Measurements from ENCODE around the gene ARL8B. TPM values are rescaled to one million over a fixed set of nuclear protein-coding genes. Genes with fewer than 3 reads are reported as not detected.
A peak's percentile ranks its signal among the peaks of the same experiment; 100 is the strongest.

ARL8B gene
- total RNA-seq, 6 donors from 2014 or later, result 34.7 to 117 (median 74.2) TPM

DNA sequence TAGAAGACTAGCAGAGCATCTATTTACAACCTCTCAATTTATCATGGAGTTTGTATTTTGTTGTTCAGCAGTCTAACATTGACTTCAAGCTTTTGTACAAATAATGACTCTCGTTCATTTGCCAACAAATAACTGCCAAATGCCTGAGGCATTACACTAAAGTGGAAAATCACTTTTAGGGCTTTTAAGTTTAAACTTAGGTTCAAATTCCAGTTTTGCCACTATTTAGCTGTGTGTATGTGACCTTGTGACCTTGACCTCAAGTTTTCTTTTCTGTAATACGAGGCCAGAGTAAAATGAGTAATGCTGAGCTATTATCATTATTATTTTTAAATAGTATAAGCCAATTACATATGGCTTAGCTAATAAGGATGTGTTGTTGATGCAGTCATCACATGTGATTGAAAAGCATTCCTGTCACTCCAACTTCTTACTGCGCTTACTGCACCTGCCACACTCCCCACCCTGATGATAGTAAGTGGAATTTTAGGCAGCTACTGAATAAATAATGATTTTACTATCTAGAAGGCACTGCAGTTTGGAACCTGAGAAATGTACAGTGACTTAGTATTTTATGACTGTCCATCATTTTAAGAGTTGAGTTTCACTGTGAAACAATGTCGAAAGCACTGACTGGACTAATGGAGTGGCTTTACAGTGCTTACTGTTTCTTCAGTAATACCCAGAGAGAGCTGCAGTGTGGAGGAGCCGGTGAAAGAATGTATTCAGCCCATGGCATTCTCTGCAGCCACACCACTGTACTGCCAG is 16.3 kb downstream of the ARL8B start:
- 45 to 49% methylated on average over 5 of the region's 5 CpGs for WGBS, 2 donors
- H3K9me3 ChIP-seq, result no peaks in the 10 kb centered on the region
- TF ChIP-seq POLR2AphosphoS5 (IDR thresholded peaks at IDR 0.05) (no peak), EP300 (IDR thresholded peaks at IDR 0.05) (no peak), POLR2A (IDR thresholded peaks at IDR 0.05) (no peak)
- TF ChIP-seq, protein P1, sequence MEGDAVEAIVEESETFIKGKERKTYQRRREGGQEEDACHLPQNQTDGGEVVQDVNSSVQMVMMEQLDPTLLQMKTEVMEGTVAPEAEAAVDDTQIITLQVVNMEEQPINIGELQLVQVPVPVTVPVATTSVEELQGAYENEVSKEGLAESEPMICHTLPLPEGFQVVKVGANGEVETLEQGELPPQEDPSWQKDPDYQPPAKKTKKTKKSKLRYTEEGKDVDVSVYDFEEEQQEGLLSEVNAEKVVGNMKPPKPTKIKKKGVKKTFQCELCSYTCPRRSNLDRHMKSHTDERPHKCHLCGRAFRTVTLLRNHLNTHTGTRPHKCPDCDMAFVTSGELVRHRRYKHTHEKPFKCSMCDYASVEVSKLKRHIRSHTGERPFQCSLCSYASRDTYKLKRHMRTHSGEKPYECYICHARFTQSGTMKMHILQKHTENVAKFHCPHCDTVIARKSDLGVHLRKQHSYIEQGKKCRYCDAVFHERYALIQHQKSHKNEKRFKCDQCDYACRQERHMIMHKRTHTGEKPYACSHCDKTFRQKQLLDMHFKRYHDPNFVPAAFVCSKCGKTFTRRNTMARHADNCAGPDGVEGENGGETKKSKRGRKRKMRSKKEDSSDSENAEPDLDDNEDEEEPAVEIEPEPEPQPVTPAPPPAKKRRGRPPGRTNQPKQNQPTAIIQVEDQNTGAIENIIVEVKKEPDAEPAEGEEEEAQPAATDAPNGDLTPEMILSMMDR (IDR thresholded peaks at IDR 0.05), result no peak
- no peaks in the 10 kb centered on the region for H3K36me3 ChIP-seq
- H3K4me3 ChIP-seq, result no peak overlapping the region
- peak overlapping the region in 3 of 4 donors; percentile 1 to 46 (median 36) for H3K27ac ChIP-seq
- ATAC-seq (ENCODE audit: low FRiP score in 2 of 2), result peak in 1 of 2 donors; percentile 25
- peaks cover 47 to 65% (median 54%) of the 10 kb centered on the region in 4 donors for H3K4me1 ChIP-seq
- DNase-seq, result no peak
- no peaks in the 10 kb centered on the region for H3K27me3 ChIP-seq

DNA sequence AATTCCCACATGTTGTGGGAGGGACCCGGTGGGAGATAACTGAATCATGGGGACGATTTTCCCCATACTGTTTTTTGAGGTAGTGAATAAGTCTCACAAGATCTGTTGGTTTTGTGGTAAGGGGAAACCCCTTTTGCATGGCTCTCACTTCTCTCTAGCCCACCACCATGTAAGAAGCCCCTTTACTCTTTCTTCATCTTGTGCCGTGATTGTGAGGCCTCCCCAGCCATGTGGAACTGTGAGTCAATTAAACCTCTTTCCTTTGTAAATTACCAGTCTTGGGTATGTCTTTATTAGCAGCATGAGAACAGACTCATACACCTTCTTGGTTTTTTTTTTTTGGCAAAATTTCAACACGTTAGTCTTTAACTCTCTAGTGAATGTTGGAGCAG is 18.1 kb downstream of the ARL8B start:
- no peaks in the 10 kb centered on the region for H3K27me3 ChIP-seq
- no peaks in the 10 kb centered on the region for H3K36me3 ChIP-seq
- ATAC-seq (ENCODE audit: low FRiP score in 2 of 2) (no peak), DNase-seq (no peak)
- TF ChIP-seq EP300 (IDR thresholded peaks at IDR 0.05), result no peak
- no peak for TF ChIP-seq POLR2A (IDR thresholded peaks at IDR 0.05)
- no peak for TF ChIP-seq POLR2AphosphoS5 (IDR thresholded peaks at IDR 0.05)
- TF ChIP-seq, protein P1 (IDR thresholded peaks at IDR 0.05), result no peak
- H3K27ac ChIP-seq, result peak overlapping the region; percentile 3 to 48 (median 29)
- 57 to 62% methylated on average over 4 of the region's 4 CpGs for WGBS, 2 donors
- H3K9me3 ChIP-seq, result no peaks in the 10 kb centered on the region
- H3K4me1 ChIP-seq, result peaks cover 44 to 70% (median 58%) of the 10 kb centered on the region in 4 donors
- no peak overlapping the region for H3K4me3 ChIP-seq

DNA sequence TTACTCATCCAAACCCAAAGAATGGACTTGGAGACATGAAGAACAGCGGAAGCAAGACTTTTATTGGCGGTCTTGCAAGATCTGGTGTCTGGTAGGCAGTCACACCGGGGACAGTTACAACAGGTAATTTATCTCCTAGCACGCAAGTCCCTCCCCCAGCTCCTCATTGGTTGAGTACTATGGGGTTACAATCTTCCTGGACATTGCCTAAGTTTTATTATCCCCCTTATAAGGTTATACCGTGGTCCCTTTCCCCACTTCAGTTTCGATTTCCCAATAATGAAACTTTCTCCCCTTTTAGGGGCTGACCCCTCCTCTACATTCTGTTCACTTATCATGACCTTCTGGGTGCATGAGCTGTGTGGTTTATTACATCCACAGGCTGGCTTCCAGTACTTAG is 18.7 kb downstream of the ARL8B start:
- WGBS, 2 donors, result 87 to 94% methylated on average over 6 of the region's 6 CpGs
- ATAC-seq (ENCODE audit: low FRiP score in 2 of 2), result no peak
- H3K4me1 ChIP-seq, result peaks cover 47 to 72% (median 61%) of the 10 kb centered on the region in 4 donors

DNA sequence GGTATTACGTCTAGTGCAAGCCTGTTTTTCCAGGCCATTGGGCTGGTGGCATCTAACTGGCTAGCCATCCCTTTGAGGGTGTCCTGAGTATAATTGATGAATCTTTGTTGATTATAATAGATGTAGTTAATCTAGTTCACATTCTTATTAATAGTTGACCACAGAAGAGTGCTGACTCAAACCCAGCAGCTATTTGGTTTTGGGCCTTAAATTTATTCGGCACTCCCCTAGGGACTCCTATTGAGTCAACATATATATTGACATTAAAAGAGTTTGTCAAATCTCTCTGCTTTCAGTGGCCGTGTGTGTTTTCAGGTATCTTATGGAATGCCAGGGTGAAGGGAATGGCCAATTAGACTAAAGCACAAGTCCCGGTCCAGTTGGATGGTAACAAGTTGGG is 19.7 kb downstream of the ARL8B start:
- H3K4me3 ChIP-seq, result no peak overlapping the region
- H3K9me3 ChIP-seq, result no peaks in the 10 kb centered on the region
- DNase-seq (no peak), ATAC-seq (ENCODE audit: low FRiP score in 2 of 2) (no peak)
- 96 to 97% methylated on average over 4 of the region's 4 CpGs for WGBS, 2 donors
- no peaks in the 10 kb centered on the region for H3K27me3 ChIP-seq
- TF ChIP-seq POLR2A (IDR thresholded peaks at IDR 0.05) (no peak), POLR2AphosphoS5 (IDR thresholded peaks at IDR 0.05) (no peak), EP300 (IDR thresholded peaks at IDR 0.05) (no peak)
- TF ChIP-seq, protein P1 (IDR thresholded peaks at IDR 0.05), result no peak
- no peak overlapping the region for H3K27ac ChIP-seq
- H3K36me3 ChIP-seq, result no peaks in the 10 kb centered on the region
- H3K4me1 ChIP-seq, result peaks cover 43 to 63% (median 55%) of the 10 kb centered on the region in 4 donors

More for the DNA sequence above, 18.7 kb downstream of the ARL8B start:
- TF ChIP-seq EP300 (IDR thresholded peaks at IDR 0.05), result no peak
- no peak for TF ChIP-seq POLR2AphosphoS5 (IDR thresholded peaks at IDR 0.05)
- TF ChIP-seq, protein P1 (IDR thresholded peaks at IDR 0.05), result no peak
- DNase-seq, result no peak
- Histone ChIP-seq H3K27ac (peak overlapping the region in 1 of 4 donors; percentile 3), H3K4me3 (no peak overlapping the region), H3K27me3 (no peaks in the 10 kb centered on the region), H3K36me3 (no peaks in the 10 kb centered on the region), H3K9me3 (no peaks in the 10 kb centered on the region)

Measured in upper lobe of left lung (tissue), 6 donors.